ENCODE data around the gene KLHL29.
A peak's percentile ranks its signal among the peaks of the same experiment; 100 is the strongest.

The KLHL29 gene

GRCh38 chr2:23536326-23536725, 151.3 kb downstream of the KLHL29 start:
- no peak for DNase-seq

- no peak for DNase-seq
Measured at GRCh38 chr2:23537991-23538390, 153.0 kb downstream of the KLHL29 start.

GRCh38 chr2:23538566-23538965, 153.6 kb downstream of the KLHL29 start:
- no peak for DNase-seq

- no peak for DNase-seq
Measured at GRCh38 chr2:23540804-23541360, 155.9 kb downstream of the KLHL29 start.

- no peak for DNase-seq
Measured at GRCh38 chr2:23541503-23542229, 156.7 kb downstream of the KLHL29 start.

GRCh38 chr2:23542230-23542789, 157.3 kb downstream of the KLHL29 start:
- no peak for DNase-seq

- DNase-seq: no peak
Measured at GRCh38 chr2:23543302-23543701, 158.3 kb downstream of the KLHL29 start.

GRCh38 chr2:23543728-23544127, 158.7 kb downstream of the KLHL29 start:
- no peak for DNase-seq

GRCh38 chr2:23544589-23545295, 159.8 kb downstream of the KLHL29 start:
- no peak for DNase-seq

- DNase-seq: peak; percentile 41
Measured at GRCh38 chr2:23545396-23545795, 160.4 kb downstream of the KLHL29 start.

GRCh38 chr2:23545811-23546210, 160.8 kb downstream of the KLHL29 start:
- DNase-seq: peak; percentile 50

- no peak for DNase-seq
Measured at GRCh38 chr2:23546913-23547312, 161.9 kb downstream of the KLHL29 start.

- no peak for DNase-seq
Measured at GRCh38 chr2:23547725-23548124, 162.7 kb downstream of the KLHL29 start.

- peak; percentile 53 for DNase-seq
Measured at GRCh38 chr2:23548143-23548769, 163.3 kb downstream of the KLHL29 start.

GRCh38 chr2:23549051-23549450, 164.1 kb downstream of the KLHL29 start:
- DNase-seq: peak; percentile 92

GRCh38 chr2:23549821-23550530, 165.0 kb downstream of the KLHL29 start:
- DNase-seq: peak; percentile 25

- DNase-seq: no peak
Measured at GRCh38 chr2:23550553-23550952, 165.6 kb downstream of the KLHL29 start.

GRCh38 chr2:23551875-23552274, 166.9 kb downstream of the KLHL29 start:
- DNase-seq: no peak

- DNase-seq: no peak
Measured at GRCh38 chr2:23553561-23553960, 168.6 kb downstream of the KLHL29 start.

- no peak for DNase-seq
Measured at GRCh38 chr2:23554054-23554697, 169.2 kb downstream of the KLHL29 start.

GRCh38 chr2:23555944-23556343, 171.0 kb downstream of the KLHL29 start:
- DNase-seq: no peak

- DNase-seq: no peak
Measured at GRCh38 chr2:23556929-23557328, 171.9 kb downstream of the KLHL29 start.

Data from DMS53 (cell line).